ENCODE data around the gene PIGS.

- TF ChIP-seq CTCF (IDR thresholded peaks at IDR 0.05; ENCODE audit: insufficient read depth, low read length) (peak; percentile 2), POLR2AphosphoS5 (IDR thresholded peaks at IDR 0.05; ENCODE audit: low read depth) (no peak), SPI1 (IDR thresholded peaks at IDR 0.05; ENCODE audit: borderline replicate concordance, low read depth) (no peak)
Observed at GRCh38 chr17:28574526-28574925, 3.2 kb upstream of the PIGS start.
